Activated CD4-positive, CD25-positive, alpha-beta regulatory T cell (primary cell): ENCODE measurements around the gene BRSK2.

Experiments
- DNase-seq, 4 experiments: peaks; one replicate each; lab custom pipeline; 2025; lab: John Stamatoyannopoulos, UW

Gene BRSK2

GRCh38 chr11:1375955-1376258 lies 13.8 kb upstream of the BRSK2 start:
- DNase-seq = no peak

- no peak for DNase-seq
These were observed 12.4 kb upstream of the BRSK2 start for GRCh38 chr11:1377231-1377780.

GRCh38 chr11:1381793-1382425 lies 7.8 kb upstream of the BRSK2 start:
- no peak for DNase-seq

- DNase-seq = no peak
These were observed 7.3 kb upstream of the BRSK2 start for GRCh38 chr11:1382429-1382828.

GRCh38 chr11:1382831-1383607 lies 6.7 kb upstream of the BRSK2 start:
- peak; percentile 46 to 55 (median 50) for DNase-seq

- DNase-seq = no peak
These were observed 5.3 kb upstream of the BRSK2 start for GRCh38 chr11:1384199-1384970.

GRCh38 chr11:1387521-1387920 lies 2.2 kb upstream of the BRSK2 start:
- no peak for DNase-seq

GRCh38 chr11:1387961-1388762 lies 1.6 kb upstream of the BRSK2 start:
- no peak for DNase-seq

- DNase-seq = no peak
These were observed 1.0 kb upstream of the BRSK2 start for GRCh38 chr11:1388763-1389102.

- peak; percentile 92 to 94 (median 92) for DNase-seq
These were observed 417 bp upstream of the BRSK2 start for GRCh38 chr11:1389103-1389931.

GRCh38 chr11:1390569-1391164 lies 933 bp downstream of the BRSK2 start:
- DNase-seq = no peak

- DNase-seq = no peak
These were observed 1.7 kb downstream of the BRSK2 start for GRCh38 chr11:1391165-1392075.

GRCh38 chr11:1392111-1392510 lies 2.4 kb downstream of the BRSK2 start:
- no peak for DNase-seq

- no peak for DNase-seq
These were observed 2.8 kb downstream of the BRSK2 start for GRCh38 chr11:1392561-1392960.

GRCh38 chr11:1393038-1393710 lies 3.4 kb downstream of the BRSK2 start:
- no peak for DNase-seq

- no peak for DNase-seq
These were observed 5.4 kb downstream of the BRSK2 start for GRCh38 chr11:1394936-1395772.

- no peak for DNase-seq
These were observed 6.1 kb downstream of the BRSK2 start for GRCh38 chr11:1395773-1396374.

- no peak for DNase-seq
These were observed 6.7 kb downstream of the BRSK2 start for GRCh38 chr11:1396375-1396841.
